ENCODE results near the gene GNPTG. TPM values are rescaled to one million over a fixed set of nuclear protein-coding genes. Genes with fewer than 3 reads are reported as not detected.

GNPTG gene
- total RNA-seq, 4 donors from 2014 or later = 51.1 to 117 (median 71.6) TPM

DNA sequence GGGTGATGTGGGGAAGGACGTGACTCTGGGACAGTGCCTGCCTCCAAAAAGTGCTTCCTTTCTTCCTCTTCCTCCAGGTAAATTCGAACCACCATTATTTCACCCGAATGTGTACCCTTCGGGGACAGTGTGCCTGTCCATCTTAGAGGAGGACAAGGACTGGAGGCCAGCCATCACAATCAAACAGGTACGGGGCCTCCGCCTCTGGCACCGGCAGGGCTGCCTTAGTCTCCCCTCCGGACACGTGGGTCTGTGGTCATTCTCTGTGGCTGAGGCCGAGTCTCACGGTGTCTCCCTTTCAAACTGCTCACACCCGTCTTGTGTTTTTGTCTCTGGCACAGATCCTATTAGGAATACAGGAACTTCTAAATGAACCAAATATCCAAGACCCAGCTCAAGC is 31.6 kb upstream of the GNPTG start:
- H3K4me1 ChIP-seq = peaks cover 0 to 10% (median 2%) of the 10 kb centered on the region in 4 donors
- no peak for DNase-seq (ENCODE audit: low spot score in 2 of 2)
- H3K27ac ChIP-seq = no peak overlapping the region
- H3K4me3 ChIP-seq = no peak overlapping the region
- TF ChIP-seq POLR2A (IDR thresholded peaks at IDR 0.05) (no peak), EP300 (IDR thresholded peaks at IDR 0.05) (no peak)
- TF ChIP-seq, protein P1, sequence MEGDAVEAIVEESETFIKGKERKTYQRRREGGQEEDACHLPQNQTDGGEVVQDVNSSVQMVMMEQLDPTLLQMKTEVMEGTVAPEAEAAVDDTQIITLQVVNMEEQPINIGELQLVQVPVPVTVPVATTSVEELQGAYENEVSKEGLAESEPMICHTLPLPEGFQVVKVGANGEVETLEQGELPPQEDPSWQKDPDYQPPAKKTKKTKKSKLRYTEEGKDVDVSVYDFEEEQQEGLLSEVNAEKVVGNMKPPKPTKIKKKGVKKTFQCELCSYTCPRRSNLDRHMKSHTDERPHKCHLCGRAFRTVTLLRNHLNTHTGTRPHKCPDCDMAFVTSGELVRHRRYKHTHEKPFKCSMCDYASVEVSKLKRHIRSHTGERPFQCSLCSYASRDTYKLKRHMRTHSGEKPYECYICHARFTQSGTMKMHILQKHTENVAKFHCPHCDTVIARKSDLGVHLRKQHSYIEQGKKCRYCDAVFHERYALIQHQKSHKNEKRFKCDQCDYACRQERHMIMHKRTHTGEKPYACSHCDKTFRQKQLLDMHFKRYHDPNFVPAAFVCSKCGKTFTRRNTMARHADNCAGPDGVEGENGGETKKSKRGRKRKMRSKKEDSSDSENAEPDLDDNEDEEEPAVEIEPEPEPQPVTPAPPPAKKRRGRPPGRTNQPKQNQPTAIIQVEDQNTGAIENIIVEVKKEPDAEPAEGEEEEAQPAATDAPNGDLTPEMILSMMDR (IDR thresholded peaks at IDR 0.05) = no peak
- 85% methylated on average over 12 of the region's 12 CpGs for WGBS, 2 donors
- no peaks in the 10 kb centered on the region for H3K27me3 ChIP-seq
- H3K36me3 ChIP-seq = peaks cover 5 to 100% (median 52%) of the 10 kb centered on the region in 3 donors
- no peaks in the 10 kb centered on the region for H3K9me3 ChIP-seq

GRCh38 chr16:1320658-1321240 is 31.0 kb upstream of the GNPTG start:
- no peak for DNase-seq (ENCODE audit: low spot score in 2 of 2)
- no peak overlapping the region for H3K27ac ChIP-seq
- 85% methylated on average over 14 to 20 of the region's 22 CpGs for WGBS, 2 donors
- TF ChIP-seq EP300 (IDR thresholded peaks at IDR 0.05) (no peak), POLR2A (IDR thresholded peaks at IDR 0.05) (no peak)
- TF ChIP-seq, protein P1 (IDR thresholded peaks at IDR 0.05) = no peak
- no peak overlapping the region for H3K4me3 ChIP-seq
- H3K9me3 ChIP-seq = no peaks in the 10 kb centered on the region
- H3K27me3 ChIP-seq = no peaks in the 10 kb centered on the region
- H3K4me1 ChIP-seq = peaks cover 0 to 9% (median 2%) of the 10 kb centered on the region in 4 donors
- H3K36me3 ChIP-seq = peaks cover 5 to 100% (median 55%) of the 10 kb centered on the region in 3 donors

GRCh38 chr16:1322407-1322806 is 29.3 kb upstream of the GNPTG start:
- TF ChIP-seq POLR2A (IDR thresholded peaks at IDR 0.05) (no peak), EP300 (IDR thresholded peaks at IDR 0.05) (no peak)
- Histone ChIP-seq H3K27ac (no peak overlapping the region), H3K9me3 (no peaks in the 10 kb centered on the region), H3K4me3 (no peak overlapping the region), H3K4me1 (peaks cover 0 to 9% (median 2%) of the 10 kb centered on the region in 4 donors), H3K36me3 (peaks cover 5 to 98% (median 41%) of the 10 kb centered on the region in 3 donors), H3K27me3 (no peaks in the 10 kb centered on the region)
- 93 to 97% methylated on average over 8 of the region's 8 CpGs for WGBS, 2 donors
- no peak for DNase-seq (ENCODE audit: low spot score in 2 of 2)

GRCh38 chr16:1323296-1324239 is 28.2 kb upstream of the GNPTG start:
- TF ChIP-seq, protein P1 (IDR thresholded peaks at IDR 0.05) = no peak
- no peak for TF ChIP-seq EP300 (IDR thresholded peaks at IDR 0.05)
- TF ChIP-seq POLR2A (IDR thresholded peaks at IDR 0.05) = no peak
- Histone ChIP-seq H3K4me3 (no peak overlapping the region), H3K27me3 (no peaks in the 10 kb centered on the region), H3K27ac (peak overlapping the region in 1 of 4 donors; percentile 51), H3K36me3 (peaks cover 5 to 94% (median 33%) of the 10 kb centered on the region in 3 donors), H3K4me1 (peaks cover 0 to 9% (median 2%) of the 10 kb centered on the region in 4 donors), H3K9me3 (no peaks in the 10 kb centered on the region)
- WGBS, 2 donors = 55 to 68% methylated on average over 28 to 29 of the region's 35 CpGs
- DNase-seq (ENCODE audit: low spot score in 2 of 2) = no peak

DNA sequence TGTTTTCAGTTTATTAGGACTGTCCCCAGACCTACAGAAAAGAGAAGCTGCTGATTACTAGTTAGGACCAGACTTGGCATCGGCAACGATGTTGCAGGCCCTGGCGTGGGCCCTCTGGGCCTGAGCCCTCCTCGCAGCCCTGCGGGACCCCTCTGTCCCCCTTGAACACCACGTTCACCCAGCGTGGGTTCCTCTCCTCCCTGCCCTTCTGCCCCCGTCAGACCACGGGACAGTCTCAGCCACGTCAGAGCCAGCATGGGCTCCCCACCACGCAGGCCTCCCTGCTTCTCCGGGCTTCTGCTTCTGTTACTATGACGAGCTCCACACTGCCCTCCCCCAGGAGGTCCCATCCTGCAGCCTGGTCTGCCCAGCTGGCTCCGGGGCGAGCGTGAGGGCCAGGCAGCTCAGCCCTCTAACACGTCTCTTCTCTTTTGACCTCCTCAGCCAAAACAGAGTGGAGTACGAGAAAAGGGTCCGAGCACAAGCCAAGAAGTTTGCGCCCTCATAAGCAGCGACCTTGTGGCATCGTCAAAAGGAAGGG is 27.4 kb upstream of the GNPTG start:
- no peaks in the 10 kb centered on the region for H3K9me3 ChIP-seq
- TF ChIP-seq EP300 (IDR thresholded peaks at IDR 0.05) (no peak), POLR2A (IDR thresholded peaks at IDR 0.05) (no peak)
- TF ChIP-seq, protein P1 (IDR thresholded peaks at IDR 0.05) = no peak
- WGBS, 2 donors = 84 to 86% methylated on average over 22 of the region's 22 CpGs
- no peak for DNase-seq (ENCODE audit: low spot score in 2 of 2)
- H3K36me3 ChIP-seq = peaks cover 5 to 87% (median 25%) of the 10 kb centered on the region in 3 donors
- no peak overlapping the region for H3K27ac ChIP-seq
- H3K4me1 ChIP-seq = peaks cover 0 to 9% (median 2%) of the 10 kb centered on the region in 4 donors
- H3K4me3 ChIP-seq = no peak overlapping the region
- H3K27me3 ChIP-seq = no peaks in the 10 kb centered on the region
